ENCODE data around the gene GPC3.
A peak's percentile ranks its signal among the peaks of the same experiment; 100 is the strongest.

Gene GPC3

DNA sequence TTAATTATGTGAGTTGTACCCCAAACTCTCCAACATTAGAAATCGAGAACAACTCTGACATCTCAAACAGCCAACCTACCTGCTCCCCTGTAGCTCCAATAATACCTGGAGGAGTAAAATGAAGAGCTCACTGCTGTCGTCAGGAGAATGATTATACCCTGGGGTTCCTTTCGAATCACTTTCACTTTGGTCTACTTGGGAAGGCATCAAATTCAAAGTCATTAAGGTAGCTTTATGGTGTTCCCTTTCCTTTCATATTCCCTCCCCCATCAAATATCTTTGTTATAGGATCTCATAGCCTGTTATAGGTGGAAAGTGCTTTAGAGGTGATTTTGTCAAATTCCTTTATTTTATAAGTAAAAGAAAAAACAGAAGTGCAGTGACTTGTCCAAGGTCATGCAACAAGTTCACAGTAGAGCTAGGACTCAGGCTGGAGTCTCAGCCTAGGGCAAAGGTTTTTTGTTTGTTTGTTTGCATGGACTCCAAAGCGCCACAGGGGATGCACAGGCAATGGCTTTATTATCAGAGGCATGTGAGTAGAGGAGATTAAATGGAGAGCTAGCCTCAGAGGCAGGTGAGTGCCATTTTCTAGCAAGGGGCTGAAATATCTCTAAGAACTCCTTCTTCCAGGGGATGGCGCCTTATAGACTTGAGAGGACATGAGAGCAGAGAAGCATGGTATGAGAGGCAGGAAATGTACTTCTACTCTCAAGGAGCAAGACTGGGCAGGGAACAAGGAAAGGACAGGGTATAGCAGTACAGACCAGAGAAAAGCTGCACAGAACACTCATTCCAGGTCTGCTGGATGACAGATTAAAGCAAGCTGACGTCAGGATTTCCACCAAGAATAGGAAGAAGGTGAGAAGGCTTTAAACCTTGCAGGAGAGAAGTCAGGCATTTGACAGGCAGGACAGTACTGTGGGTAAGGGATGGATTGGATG is 308.0 kb downstream of the GPC3 start:
- CTCF ChIA-PET: no interaction called here
- POLR2A ChIA-PET: no interaction called here
- no peak for DNase-seq (ENCODE audit: extremely low spot score)
- TF ChIP-seq SP1 (IDR thresholded peaks at IDR 0.05): no peak
- TF ChIP-seq ELF4 (IDR thresholded peaks at IDR 0.05): no peak
- TF ChIP-seq, protein P1, sequence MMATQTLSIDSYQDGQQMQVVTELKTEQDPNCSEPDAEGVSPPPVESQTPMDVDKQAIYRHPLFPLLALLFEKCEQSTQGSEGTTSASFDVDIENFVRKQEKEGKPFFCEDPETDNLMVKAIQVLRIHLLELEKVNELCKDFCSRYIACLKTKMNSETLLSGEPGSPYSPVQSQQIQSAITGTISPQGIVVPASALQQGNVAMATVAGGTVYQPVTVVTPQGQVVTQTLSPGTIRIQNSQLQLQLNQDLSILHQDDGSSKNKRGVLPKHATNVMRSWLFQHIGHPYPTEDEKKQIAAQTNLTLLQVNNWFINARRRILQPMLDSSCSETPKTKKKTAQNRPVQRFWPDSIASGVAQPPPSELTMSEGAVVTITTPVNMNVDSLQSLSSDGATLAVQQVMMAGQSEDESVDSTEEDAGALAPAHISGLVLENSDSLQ (IDR thresholded peaks at IDR 0.05): no peak
- no peak for TF ChIP-seq BHLHE40 (IDR thresholded peaks at IDR 0.05; ENCODE audit: borderline replicate concordance)
- no peak for TF ChIP-seq SUZ12 (IDR thresholded peaks at IDR 0.05)
- no peak for TF ChIP-seq FOXA1 (IDR thresholded peaks at IDR 0.05)
- TF ChIP-seq CTBP1 (IDR thresholded peaks at IDR 0.05; ENCODE audit: borderline replicate concordance): no peak
- TF ChIP-seq HDGF (IDR thresholded peaks at IDR 0.05; ENCODE audit: borderline replicate concordance): no peak
- TF ChIP-seq TARDBP (IDR thresholded peaks at IDR 0.05): no peak
- no peak for TF ChIP-seq ZNF384 (IDR thresholded peaks at IDR 0.05)
- no peak for TF ChIP-seq NFRKB (IDR thresholded peaks at IDR 0.05)
- no peak for TF ChIP-seq ARNT (IDR thresholded peaks at IDR 0.05)
- TF ChIP-seq FOXK2 (IDR thresholded peaks at IDR 0.05): no peak

DNA sequence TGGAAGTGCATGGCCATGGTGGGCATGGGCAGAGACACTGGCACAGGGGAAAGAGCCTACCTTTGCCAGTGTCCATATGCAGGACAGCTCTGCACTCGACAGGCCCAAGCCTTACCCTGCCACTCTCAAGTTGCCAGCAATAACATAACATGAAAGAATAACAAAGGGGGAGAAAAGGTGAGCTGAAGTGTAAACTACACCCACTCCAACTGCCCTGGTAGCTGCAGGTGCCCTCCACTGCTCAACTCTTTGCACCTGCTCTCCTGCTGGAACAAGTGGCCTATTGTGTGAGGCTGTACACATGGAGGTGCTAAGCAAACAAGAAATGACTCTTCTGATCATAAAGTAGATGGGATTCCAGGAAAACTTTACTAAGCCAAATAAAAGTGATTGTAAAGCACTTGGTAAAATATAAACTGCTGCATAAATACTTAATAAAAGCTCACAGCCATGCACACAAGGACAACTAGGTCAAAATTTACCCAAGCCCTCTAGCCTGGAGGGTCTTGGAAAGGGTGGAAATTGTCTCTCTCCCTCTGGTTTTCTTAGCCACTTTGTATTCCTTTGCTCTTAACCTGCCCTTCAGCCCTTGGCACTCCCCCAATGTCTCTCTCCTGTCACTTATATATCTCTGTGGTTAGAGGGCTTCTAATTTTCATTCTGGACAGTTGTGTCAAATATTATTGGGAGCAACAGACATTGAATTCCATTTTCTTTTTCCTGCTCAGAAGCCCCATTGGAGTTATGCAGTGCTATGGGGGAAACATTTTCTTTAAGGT is 308.9 kb downstream of the GPC3 start:
- POLR2A ChIA-PET: no interaction called here
- TF ChIP-seq L3MBTL2 (conservative IDR thresholded peaks at IDR 0.05) (no peak), SUZ12 (IDR thresholded peaks at IDR 0.05) (no peak), NFRKB (IDR thresholded peaks at IDR 0.05) (no peak), FOXK2 (IDR thresholded peaks at IDR 0.05) (no peak), SP1 (IDR thresholded peaks at IDR 0.05) (no peak), ELF4 (IDR thresholded peaks at IDR 0.05) (no peak)
- CTCF ChIA-PET: no interaction called here
- DNase-seq (ENCODE audit: extremely low spot score): no peak

DNA sequence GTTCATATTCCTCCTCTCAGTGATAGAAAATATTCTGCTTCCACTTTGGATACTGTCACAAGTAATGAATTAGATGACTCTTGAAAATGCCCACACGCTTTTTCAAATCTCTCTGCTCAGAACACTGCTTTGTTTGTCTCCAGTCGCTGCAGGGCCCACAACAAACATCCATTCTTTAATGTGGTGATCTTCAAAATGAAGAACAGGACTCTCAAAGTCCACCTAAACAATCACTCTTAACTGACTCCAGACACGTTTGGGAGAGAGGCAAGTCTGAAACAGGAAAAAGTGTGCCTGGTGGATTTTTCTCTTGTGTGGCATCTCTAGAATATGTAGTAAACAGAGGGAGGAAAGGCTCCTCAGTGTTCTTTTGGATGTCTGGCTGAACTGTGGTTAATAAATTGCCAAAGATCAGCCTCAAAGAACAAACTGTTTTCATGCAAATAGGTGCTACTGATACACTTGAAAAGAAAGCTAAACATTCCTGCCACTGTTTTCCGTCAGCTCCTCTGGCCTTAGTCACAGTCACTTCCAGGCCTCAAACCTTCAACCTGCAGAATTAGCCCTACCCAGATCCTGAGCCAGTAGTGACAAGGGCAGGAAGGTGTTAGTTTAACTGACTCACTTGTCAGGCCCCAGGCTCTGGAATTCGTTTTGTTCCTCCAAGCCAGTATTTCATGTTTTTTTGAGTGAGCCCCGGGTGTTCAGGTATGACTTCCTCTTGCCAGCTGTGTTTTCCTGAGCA is 310.5 kb downstream of the GPC3 start:
- POLR2A ChIA-PET: no interaction called here
- CTCF ChIA-PET: no interaction called here

DNA sequence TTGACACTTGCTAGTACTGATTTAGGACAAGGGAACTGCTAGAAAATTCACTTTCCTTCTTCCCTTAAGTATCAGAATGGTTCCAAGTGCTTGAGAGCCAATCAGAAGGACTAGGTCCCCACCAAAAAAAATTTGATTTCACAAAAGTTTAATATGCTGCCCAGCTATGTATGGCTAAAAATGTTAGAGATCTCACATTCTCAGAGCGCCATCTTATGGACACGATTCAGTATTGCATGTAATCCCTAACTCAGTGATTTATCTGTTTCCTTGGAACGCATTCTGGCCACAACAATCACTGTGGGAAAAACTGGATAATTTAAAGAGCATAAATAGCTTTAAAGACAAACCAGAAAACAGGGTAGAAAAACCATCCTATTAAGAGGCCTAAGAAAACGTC is 315.0 kb downstream of the GPC3 start:
- TF ChIP-seq HDGF (IDR thresholded peaks at IDR 0.05; ENCODE audit: borderline replicate concordance): no peak
- TF ChIP-seq ELF4 (IDR thresholded peaks at IDR 0.05): no peak
- TF ChIP-seq, protein P1 (IDR thresholded peaks at IDR 0.05): peak; percentile 41; the same call in 1 of the 2 replicates
- ChIA-PET CTCF (interaction anchor here (0.5 to 1.4 kb wide), 14 partner anchors 10 to 1862 kb away, joined by 3 to 10 read pairs (median 4); no protein-coding TSS in a partner anchor), POLR2A (no interaction called here)
- peak; percentile 64 for DNase-seq (ENCODE audit: extremely low spot score)

More for the DNA sequence above, 310.5 kb downstream of the GPC3 start:
- TF ChIP-seq TARDBP (IDR thresholded peaks at IDR 0.05) (no peak), NFRKB (IDR thresholded peaks at IDR 0.05) (no peak), BHLHE40 (IDR thresholded peaks at IDR 0.05; ENCODE audit: borderline replicate concordance) (no peak), FOXK2 (IDR thresholded peaks at IDR 0.05) (no peak), FOXM1 (IDR thresholded peaks at IDR 0.05; ENCODE audit: borderline replicate concordance) (no peak), ARNT (IDR thresholded peaks at IDR 0.05) (no peak), CTBP1 (IDR thresholded peaks at IDR 0.05; ENCODE audit: borderline replicate concordance) (no peak), L3MBTL2 (conservative IDR thresholded peaks at IDR 0.05) (no peak), ZNF384 (IDR thresholded peaks at IDR 0.05) (no peak), ELF4 (IDR thresholded peaks at IDR 0.05) (no peak), HDGF (IDR thresholded peaks at IDR 0.05; ENCODE audit: borderline replicate concordance) (no peak), LEF1 (IDR thresholded peaks at IDR 0.05; ENCODE audit: borderline replicate concordance) (no peak), FOXA1 (IDR thresholded peaks at IDR 0.05) (no peak), SUZ12 (IDR thresholded peaks at IDR 0.05) (no peak), SP1 (IDR thresholded peaks at IDR 0.05) (no peak)
- TF ChIP-seq, protein P1 (IDR thresholded peaks at IDR 0.05): no peak
- DNase-seq (ENCODE audit: extremely low spot score): no peak

DNA sequence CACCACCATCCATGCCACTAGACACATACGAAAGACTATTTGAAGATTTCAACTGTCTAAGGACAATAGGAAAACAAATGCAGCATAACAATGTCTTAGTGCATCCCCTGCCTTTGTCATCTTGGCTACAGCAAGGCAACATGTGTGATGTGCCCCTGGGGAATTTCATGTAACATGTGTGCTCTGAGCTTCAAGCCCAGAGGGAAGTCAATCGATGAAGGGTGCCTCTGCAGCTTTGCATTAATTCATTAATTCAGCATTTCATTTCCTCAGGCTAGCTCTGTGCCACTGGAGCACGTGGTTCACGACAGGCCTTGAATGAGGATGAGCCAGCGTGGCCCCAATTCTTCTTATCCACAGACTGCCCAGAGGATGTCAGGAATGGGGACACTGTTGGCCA is 316.2 kb downstream of the GPC3 start:
- ChIA-PET POLR2A (no interaction called here), CTCF (no interaction called here)
- no peak for TF ChIP-seq FOXA1 (IDR thresholded peaks at IDR 0.05)
- TF ChIP-seq L3MBTL2 (conservative IDR thresholded peaks at IDR 0.05): no peak
- TF ChIP-seq NFRKB (IDR thresholded peaks at IDR 0.05): no peak
- TF ChIP-seq, protein P1 (IDR thresholded peaks at IDR 0.05): no peak
- TF ChIP-seq LEF1 (IDR thresholded peaks at IDR 0.05; ENCODE audit: borderline replicate concordance): no peak
- TF ChIP-seq FOXK2 (IDR thresholded peaks at IDR 0.05): no peak
- TF ChIP-seq ELF4 (IDR thresholded peaks at IDR 0.05): no peak
- TF ChIP-seq TARDBP (IDR thresholded peaks at IDR 0.05): no peak
- no peak for TF ChIP-seq HDGF (IDR thresholded peaks at IDR 0.05; ENCODE audit: borderline replicate concordance)
- TF ChIP-seq ZNF384 (IDR thresholded peaks at IDR 0.05): no peak
- TF ChIP-seq FOXM1 (IDR thresholded peaks at IDR 0.05; ENCODE audit: borderline replicate concordance): no peak
- no peak for TF ChIP-seq SP1 (IDR thresholded peaks at IDR 0.05)
- no peak for DNase-seq (ENCODE audit: extremely low spot score)

Measured in HEK293T (cell line).